Neural progenitor cell (in vitro differentiated cells): ENCODE results near the gene RFFL. TPM values are rescaled to one million over a fixed set of nuclear protein-coding genes. Genes with fewer than 3 reads are reported as not detected.
A peak's percentile ranks its signal among the peaks of the same experiment; 100 is the strongest.

Source experiments
- DNase-seq: peaks from one replicate; pipeline ENCODE4 v3.0.0-alpha.2; 2016; ENCODE audit warnings: low spot score
- H2AFZ ChIP-seq: fragments of 200-600 bp; sonication (generic); replicated peaks from 2 replicates; pipeline ENCODE4 v1.6.1; 2016; ENCODE audit warnings: antibody characterized with exemption
- H3F3A ChIP-seq: fragments of 200-600 bp; sonication (generic); 2 replicates; pipeline ENCODE4 v1.6.1; 2016; ENCODE audit warnings: antibody characterized with exemption, low read depth
- H3K27ac ChIP-seq: fragments of 200-600 bp; sonication (generic); 2 replicates; pipeline ENCODE4 v1.5.1; 2016; ENCODE audit warnings: mild to moderate bottlenecking
- H3K27me3 ChIP-seq: fragments of 200-600 bp; sonication (generic); 2 replicates; pipeline ENCODE4 v1.6.1; 2016; ENCODE audit warnings: mild to moderate bottlenecking, moderate library complexity
- H3K36me3 ChIP-seq: fragments of 200-600 bp; sonication (generic); 2 replicates; pipeline ENCODE4 v1.5.1; 2016
- H3K4me1 ChIP-seq: fragments of 200-600 bp; sonication (generic); 2 replicates; pipeline ENCODE4 v1.6.1; 2016; ENCODE audit warnings: mixed run types
- H3K4me2 ChIP-seq: fragments of 200-600 bp; sonication (generic); 2 replicates; pipeline ENCODE4 v1.6.1; 2016
- H3K4me3 ChIP-seq: fragments of 200-600 bp; sonication (generic); 2 replicates; pipeline ENCODE4 v1.5.1; 2016
- H3K79me2 ChIP-seq: fragments of 200-600 bp; sonication (generic); 2 replicates; pipeline ENCODE4 v1.6.1; 2016; ENCODE audit warnings: low read depth
- H3K9ac ChIP-seq: fragments of 200-600 bp; sonication (generic); 2 replicates; pipeline ENCODE4 v1.6.1; 2016
- H3K9me3 ChIP-seq: fragments of 200-600 bp; sonication (generic); 2 replicates; pipeline ENCODE4 v1.5.1; 2016; ENCODE audit warnings: low read depth
- H4K20me1 ChIP-seq: fragments of 200-600 bp; sonication (generic); 2 replicates; pipeline ENCODE4 v1.6.1; 2016; ENCODE audit warnings: low read depth
- H3K27ac Mint-ChIP-seq: 3 replicates; pipeline ENCODE4 v1.8.0; 2021; ENCODE audit warnings: mixed read lengths
- H3K27me3 Mint-ChIP-seq: 2 replicates; pipeline ENCODE4 v1.8.0; 2022; ENCODE audit warnings: low read depth, mild to moderate bottlenecking, inconsistent platforms, moderate library complexity, mixed read lengths; ENCODE audit not compliant: insufficient read depth
- H3K36me3 Mint-ChIP-seq: 3 replicates; pipeline ENCODE4 v1.8.0; 2021; ENCODE audit warnings: mixed read lengths
- H3K4me1 Mint-ChIP-seq: 3 replicates; pipeline ENCODE4 v1.8.0; 2021; ENCODE audit warnings: mixed read lengths
- H3K4me3 Mint-ChIP-seq: 3 replicates; pipeline ENCODE4 v1.8.0; 2021; ENCODE audit warnings: mild to moderate bottlenecking, moderate library complexity, mixed read lengths
- H3K9me3 Mint-ChIP-seq: 3 replicates; pipeline ENCODE4 v1.8.0; 2020; ENCODE audit warnings: mixed read lengths
- CTCF ChIP-seq: fragments of 200-600 bp; sonication (generic); IDR thresholded peaks from 2 replicates; pipeline ENCODE4 v1.5.1; 2017; ENCODE audit warnings: antibody characterized with exemption, mild to moderate bottlenecking
- EZH2 ChIP-seq: fragments of 200-600 bp; sonication (generic); IDR thresholded peaks from 2 replicates; pipeline ENCODE4 v1.6.1; 2017; ENCODE audit warnings: antibody characterized with exemption, mild to moderate bottlenecking, moderate library complexity
- EZH2phosphoT487 ChIP-seq: fragments of 200-600 bp; sonication (generic); IDR thresholded peaks from 2 replicates; pipeline ENCODE4 v1.6.1; 2017; ENCODE audit warnings: antibody characterized with exemption
- total RNA-seq: library from RNA; depleted of rRNA; stranded (reverse); fragments of >200 nt; gene quantifications from 2 replicates; pipeline ENCODE4 v1.2.3, GENCODE V29; 2015; ENCODE audit warnings: low replicate concordance

The RFFL gene
- total RNA-seq, 1 donor from 2014 or later = 20.6 TPM

- Histone ChIP-seq H3K27me3 (no peaks in the 10 kb centered on the region), H3K79me2 (peaks cover 36% of the 10 kb centered on the region), H3K36me3 (no peaks in the 10 kb centered on the region), H3K27ac (no peak overlapping the region), H2AFZ (no peak overlapping the region), H3K9ac (no peak overlapping the region), H3K4me1 (peaks cover 18% of the 10 kb centered on the region), H4K20me1 (peaks cover 7% of the 10 kb centered on the region), H3K4me2 (no peak overlapping the region), H3K9me3 (no peaks in the 10 kb centered on the region), H3F3A (peaks cover 9% of the 10 kb centered on the region), H3K4me3 (peak overlapping the region; percentile 83)
- H3K9me3 Mint-ChIP-seq = no peaks in the 10 kb centered on the region
- peaks cover 8% of the 10 kb centered on the region for H3K36me3 Mint-ChIP-seq
- peak overlapping the region; percentile 93 for H3K4me3 Mint-ChIP-seq
- no peak for DNase-seq
- no peak overlapping the region for H3K27ac Mint-ChIP-seq
- no peak for TF ChIP-seq CTCF
- no peak for TF ChIP-seq EZH2
- TF ChIP-seq EZH2phosphoT487 = no peak
- H3K4me1 Mint-ChIP-seq = peaks cover 38% of the 10 kb centered on the region
- no peaks in the 10 kb centered on the region for H3K27me3 Mint-ChIP-seq
Measured at GRCh38 chr17:34979153-34979552, 84.4 kb downstream of the RFFL start.

GRCh38 chr17:34974794-34975785 is 88.4 kb downstream of the RFFL start:
- Histone ChIP-seq H3K4me2 (no peak overlapping the region), H3K27ac (no peak overlapping the region), H3K9ac (peak overlapping the region; percentile 25), H3K79me2 (no peaks in the 10 kb centered on the region), H4K20me1 (no peaks in the 10 kb centered on the region), H3F3A (no peaks in the 10 kb centered on the region), H3K36me3 (no peaks in the 10 kb centered on the region), H3K27me3 (no peaks in the 10 kb centered on the region), H2AFZ (no peak overlapping the region), H3K9me3 (no peaks in the 10 kb centered on the region), H3K4me3 (no peak overlapping the region), H3K4me1 (peaks cover 6% of the 10 kb centered on the region)
- Mint-ChIP-seq H3K36me3 (no peaks in the 10 kb centered on the region), H3K4me3 (no peak overlapping the region), H3K4me1 (peaks cover 11% of the 10 kb centered on the region), H3K27me3 (no peaks in the 10 kb centered on the region), H3K27ac (no peak overlapping the region), H3K9me3 (no peaks in the 10 kb centered on the region)
- DNase-seq = no peak
- no peak for TF ChIP-seq EZH2
- no peak for TF ChIP-seq EZH2phosphoT487
- TF ChIP-seq CTCF = no peak

- Histone ChIP-seq H4K20me1 (no peaks in the 10 kb centered on the region), H3K36me3 (no peaks in the 10 kb centered on the region), H3K4me3 (no peak overlapping the region), H3K9me3 (no peaks in the 10 kb centered on the region), H3K79me2 (no peaks in the 10 kb centered on the region), H3K27me3 (no peaks in the 10 kb centered on the region), H3K27ac (no peak overlapping the region), H3K4me2 (no peak overlapping the region), H3F3A (no peaks in the 10 kb centered on the region), H2AFZ (no peak overlapping the region), H3K9ac (no peak overlapping the region), H3K4me1 (no peaks in the 10 kb centered on the region)
- Mint-ChIP-seq H3K4me3 (no peak overlapping the region), H3K4me1 (peaks cover 2% of the 10 kb centered on the region), H3K27me3 (no peaks in the 10 kb centered on the region), H3K36me3 (no peaks in the 10 kb centered on the region), H3K9me3 (no peaks in the 10 kb centered on the region), H3K27ac (no peak overlapping the region)
- no peak for DNase-seq
- TF ChIP-seq EZH2phosphoT487 (no peak), CTCF (no peak), EZH2 (no peak)
Measured at GRCh38 chr17:34974179-34974578, 89.3 kb downstream of the RFFL start.
